G401 (cell line): ENCODE data around the gene GOLGA1. TPM values are rescaled to one million over a fixed set of nuclear protein-coding genes. Genes with fewer than 3 reads are reported as not detected.
"Not testable (repeated sequence)": the region's sequence is repeated elsewhere in the genome, so short reads cannot be mapped to it uniquely, and the experiment has no call there.

Experiments
- DNase-seq: peaks from one replicate; pipeline ENCODE4 v3.0.0-alpha.2; 2015; ENCODE audit warnings: low spot score
- in situ Hi-C: cut with HindIII; loops from 2 replicates; pipeline ENCODE4 v1.10.0; 2016; ENCODE audit warnings: low sequenced_read_pairs, mixed read lengths
- total RNA-seq: library from RNA; depleted of rRNA; stranded (reverse); fragments of >200 nt; shearing (Covaris generic); gene quantifications from 2 replicates; pipeline ENCODE4 v1.2.3, GENCODE V29; 2014; rRNA removed

The GOLGA1 gene, protein sequence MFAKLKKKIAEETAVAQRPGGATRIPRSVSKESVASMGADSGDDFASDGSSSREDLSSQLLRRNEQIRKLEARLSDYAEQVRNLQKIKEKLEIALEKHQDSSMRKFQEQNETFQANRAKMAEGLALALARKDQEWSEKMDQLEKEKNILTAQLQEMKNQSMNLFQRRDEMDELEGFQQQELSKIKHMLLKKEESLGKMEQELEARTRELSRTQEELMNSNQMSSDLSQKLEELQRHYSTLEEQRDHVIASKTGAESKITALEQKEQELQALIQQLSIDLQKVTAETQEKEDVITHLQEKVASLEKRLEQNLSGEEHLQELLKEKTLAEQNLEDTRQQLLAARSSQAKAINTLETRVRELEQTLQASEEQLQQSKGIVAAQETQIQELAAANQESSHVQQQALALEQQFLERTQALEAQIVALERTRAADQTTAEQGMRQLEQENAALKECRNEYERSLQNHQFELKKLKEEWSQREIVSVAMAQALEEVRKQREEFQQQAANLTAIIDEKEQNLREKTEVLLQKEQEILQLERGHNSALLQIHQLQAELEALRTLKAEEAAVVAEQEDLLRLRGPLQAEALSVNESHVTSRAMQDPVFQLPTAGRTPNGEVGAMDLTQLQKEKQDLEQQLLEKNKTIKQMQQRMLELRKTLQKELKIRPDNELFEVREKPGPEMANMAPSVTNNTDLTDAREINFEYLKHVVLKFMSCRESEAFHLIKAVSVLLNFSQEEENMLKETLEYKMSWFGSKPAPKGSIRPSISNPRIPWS
- total RNA-seq, result 10.8 TPM in 2 replicates

DNA sequence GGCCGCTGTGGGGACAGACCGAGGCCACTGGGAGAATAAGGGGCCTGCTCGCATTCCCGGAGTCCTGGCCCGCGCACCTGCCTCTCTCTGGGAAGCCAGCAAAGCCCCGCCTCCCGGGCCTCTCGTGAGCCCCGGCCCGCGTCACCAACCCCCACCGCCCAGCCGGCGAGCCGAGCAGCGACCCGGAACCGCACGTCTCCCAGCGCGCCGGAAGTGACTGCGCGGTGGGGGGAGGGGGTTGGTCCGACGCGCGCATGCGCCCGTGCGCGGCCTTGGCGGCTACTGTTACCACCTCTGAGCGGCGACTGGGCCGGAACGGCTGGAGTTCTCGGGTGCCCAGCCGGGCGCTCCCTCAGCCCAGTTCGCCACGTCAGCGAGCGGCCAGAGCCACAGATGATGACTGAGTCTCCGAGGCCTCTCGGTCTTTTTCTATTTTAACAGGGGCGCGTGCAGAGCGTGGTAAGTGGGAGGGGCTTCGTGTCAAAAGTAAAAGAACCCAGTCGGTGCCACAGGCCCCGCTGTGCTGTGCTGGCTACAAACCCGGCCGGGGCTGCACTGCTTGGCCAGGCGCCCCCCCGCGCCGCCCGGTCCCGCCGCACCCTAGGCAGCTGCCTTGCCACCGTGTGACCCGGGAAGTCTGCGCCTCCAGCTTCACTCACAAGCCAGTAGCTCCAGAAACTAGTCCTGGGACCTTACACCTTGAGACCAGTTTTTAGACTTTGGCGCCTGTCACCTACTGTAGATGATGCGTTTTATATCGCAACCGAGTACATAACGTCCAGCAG is at the start of gene GOLGA1:
Gene GOLGA1 (minus strand): TSS at position 190 of the 785 bp plus-strand sequence. CDS start 2,372 bp downstream, outside the sequence.
- DNase-seq, result peak; percentile 89
- in situ Hi-C loops, result no loop called here

DNA sequence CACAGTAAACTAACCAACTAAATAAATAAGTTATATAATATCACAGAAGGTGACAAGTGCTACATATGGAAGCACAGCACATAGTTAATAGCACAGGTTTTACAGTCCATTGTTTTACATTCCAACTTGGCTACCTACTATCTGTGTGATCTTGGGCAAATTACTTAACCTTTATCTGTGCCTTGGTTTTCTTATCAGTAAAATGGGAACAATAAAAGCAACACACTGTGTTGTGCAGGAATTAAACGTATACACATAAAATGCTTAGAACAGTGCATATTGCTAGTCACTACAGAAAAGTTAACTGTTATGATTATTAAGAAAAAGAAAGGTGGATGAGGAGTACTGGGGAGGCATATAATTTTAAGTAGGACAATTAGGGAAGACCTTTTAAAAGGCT is 42.8 kb upstream of the GOLGA1 start:
- DNase-seq, result no peak
- in situ Hi-C loops, result no loop called here

DNA sequence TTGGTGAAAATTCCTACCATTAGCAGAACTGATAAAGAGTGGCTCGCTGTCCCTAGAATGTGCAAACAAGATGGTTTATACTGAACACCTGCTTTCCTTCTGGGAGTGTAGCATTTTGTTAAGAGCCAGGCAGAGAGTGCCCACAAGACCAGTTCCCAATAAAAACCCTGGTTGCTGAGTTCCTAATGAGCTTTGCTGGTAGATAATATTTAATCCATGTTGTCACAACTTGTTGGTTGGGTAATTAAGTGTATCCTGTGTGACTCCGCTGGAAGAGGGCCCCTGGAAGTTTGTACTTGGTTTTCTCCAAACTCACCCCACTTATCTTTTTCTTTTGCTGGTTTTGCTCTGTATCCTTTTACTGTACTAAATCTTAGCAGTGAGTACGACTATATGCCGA is 39.5 kb upstream of the GOLGA1 start:
- DNase-seq, result no peak
- in situ Hi-C loops, result no loop called here

DNA sequence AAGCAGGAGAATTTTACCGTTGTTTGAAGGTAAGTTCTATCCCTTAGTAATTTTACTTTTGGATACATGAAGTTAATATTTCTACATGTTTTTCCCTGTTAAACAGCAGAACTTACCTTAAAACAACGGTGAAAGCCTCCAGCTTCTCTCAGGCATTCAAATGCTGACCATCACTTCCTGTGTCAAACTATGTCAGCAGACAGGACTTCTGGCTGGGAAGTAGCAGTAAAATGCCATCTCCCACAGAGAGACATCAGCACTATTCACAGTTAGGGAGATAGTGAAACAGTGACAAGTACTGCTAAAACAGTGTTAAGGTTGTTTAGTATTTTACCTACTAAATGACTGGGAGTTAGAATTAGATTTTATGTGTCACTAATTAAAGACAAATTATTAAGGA is 34.2 kb upstream of the GOLGA1 start:
- no peak for DNase-seq
- in situ Hi-C loops, result no loop called here

DNA sequence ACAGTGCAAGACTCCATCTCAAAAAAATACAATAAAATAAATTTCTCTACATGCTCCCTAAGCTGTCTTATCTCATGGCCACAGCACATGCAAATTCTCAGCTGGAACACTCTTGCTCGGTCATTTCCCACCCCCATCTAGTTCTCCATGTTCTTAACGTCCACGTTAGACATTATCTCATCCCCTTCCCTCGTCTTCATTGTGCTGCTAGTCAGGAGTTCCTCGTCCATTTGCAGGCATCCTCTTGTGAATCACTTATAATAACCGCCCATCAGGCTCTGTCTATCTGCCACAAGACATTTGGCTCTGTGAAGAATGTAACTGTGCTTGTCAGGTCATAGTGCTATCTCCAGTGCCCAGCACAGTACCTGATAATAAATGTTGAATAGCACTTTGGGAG is 32.9 kb upstream of the GOLGA1 start:
- in situ Hi-C loops, result no loop called here
- no peak for DNase-seq

DNA sequence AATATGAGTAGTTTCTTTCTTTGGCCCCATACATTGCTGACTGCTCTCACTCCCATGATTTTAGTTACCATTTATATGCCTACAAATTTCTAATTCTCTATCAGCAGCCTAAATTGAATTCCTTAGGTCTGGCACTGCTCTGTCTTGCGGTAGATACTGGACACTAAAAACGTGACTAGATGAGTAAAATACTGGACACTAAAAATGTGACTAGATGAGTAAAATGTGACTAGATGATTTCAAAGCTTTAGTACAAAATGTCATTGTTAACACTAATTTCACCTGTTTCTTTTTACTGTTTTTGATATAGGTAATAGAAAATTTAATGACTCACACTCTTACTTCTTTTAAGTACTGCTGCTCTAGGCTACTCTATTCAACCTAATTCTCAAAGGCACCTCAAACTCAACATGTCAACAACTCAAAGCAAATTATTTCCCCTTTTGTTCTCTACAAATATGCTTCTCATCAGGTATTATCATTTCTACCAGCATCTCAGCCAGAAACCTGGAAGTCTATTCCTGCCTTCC is 31.4 kb upstream of the GOLGA1 start:
- in situ Hi-C loops, result no loop called here
- DNase-seq, result no peak

DNA sequence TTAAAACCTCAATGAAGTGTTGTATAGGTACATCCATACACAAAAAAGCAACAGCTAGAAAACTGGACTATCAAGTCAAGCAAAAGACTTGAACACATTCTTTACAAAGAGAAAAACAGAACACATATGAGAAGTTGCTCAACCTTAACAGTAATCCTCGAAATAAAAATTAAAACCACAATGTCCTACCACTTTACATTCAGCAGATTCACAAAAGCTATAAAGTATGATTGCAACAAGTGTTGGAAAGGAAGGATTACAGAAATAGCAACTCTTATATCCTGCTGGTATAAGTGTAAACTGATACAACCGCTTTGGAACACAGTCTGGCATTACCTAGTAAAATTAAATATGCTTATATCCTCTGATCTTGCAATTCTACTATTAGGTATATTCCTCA is 28.5 kb upstream of the GOLGA1 start:
- in situ Hi-C loops, result no loop called here

DNA sequence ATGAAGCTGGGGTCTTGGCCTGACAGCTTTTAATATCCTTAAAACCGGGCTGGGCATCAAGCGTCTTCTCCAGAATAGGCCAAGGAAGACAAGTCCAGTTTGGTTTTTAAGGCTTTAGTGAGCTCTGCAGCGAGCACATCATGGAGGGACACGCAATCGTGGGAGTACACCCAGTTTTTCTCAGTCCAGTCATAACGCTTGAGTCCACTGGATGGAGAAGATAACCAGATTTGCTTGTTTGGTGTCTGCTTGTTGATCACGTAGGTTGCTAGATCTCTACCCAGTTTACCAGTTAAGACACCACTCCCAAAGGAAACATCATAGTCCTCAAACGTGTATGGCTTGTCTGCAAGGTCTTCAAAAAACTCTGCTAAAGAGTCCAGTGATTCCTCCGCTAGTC is 27.4 kb upstream of the GOLGA1 start:
- no peak for DNase-seq
- in situ Hi-C loops, result no loop called here

More for the DNA sequence above, 28.5 kb upstream of the GOLGA1 start:
- no peak for DNase-seq

DNA sequence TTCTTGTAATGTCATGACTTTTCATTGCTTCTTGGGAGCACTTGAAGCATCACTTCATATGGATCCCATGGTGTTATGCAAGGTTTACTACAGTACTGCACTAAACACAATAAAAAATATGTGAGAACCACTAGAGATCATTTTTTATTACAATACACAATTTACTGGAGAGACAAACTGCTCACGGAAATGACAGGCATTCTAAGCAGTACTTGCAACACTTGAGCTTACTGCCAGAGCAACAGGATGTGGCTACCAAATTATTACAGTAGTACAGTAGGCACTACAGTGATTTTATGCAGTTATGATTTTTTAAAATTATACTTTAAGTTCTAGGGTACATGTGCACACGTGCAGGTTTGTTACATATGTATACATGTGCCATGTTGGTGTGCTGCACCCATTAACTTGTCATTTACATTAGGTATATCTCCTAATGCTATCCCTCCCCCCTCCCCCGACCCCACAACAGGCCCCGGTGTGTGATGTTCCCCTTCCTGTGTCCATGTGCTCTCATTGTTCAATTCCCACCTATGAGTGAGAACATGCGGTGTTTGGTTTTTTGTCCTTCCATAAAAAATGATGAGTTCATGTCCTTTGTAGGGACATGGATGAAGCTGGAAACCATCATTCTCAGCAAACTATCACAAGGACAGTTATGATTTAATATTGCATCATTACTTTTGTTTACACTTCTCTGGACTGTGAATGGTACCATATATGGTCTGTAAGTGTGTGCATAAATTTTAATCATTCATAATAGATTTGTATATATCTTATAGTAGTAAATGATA is 25.1 kb upstream of the GOLGA1 start:
- DNase-seq, in situ Hi-C loops: not testable (repeated sequence)

DNA sequence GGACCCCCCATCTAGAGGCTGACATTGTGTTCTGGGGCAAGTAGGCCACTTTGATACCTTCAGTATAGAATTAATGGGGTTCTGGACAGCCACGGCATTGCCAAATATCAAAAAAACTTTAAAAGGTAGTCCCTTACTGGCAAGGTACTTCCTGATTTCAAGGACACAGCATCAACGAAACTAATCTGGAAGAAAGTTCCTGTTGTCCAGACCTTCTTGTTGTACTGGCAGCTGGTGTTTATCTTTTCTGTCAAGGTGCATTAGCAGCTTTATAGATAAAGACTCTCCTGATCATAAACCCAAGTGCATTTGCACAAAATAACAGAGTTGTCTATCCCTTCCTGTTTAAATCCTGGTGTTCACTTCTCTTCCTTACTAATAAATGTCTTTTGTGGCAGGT is 23.7 kb upstream of the GOLGA1 start:
- in situ Hi-C loops, result no loop called here
- DNase-seq, result no peak

DNA sequence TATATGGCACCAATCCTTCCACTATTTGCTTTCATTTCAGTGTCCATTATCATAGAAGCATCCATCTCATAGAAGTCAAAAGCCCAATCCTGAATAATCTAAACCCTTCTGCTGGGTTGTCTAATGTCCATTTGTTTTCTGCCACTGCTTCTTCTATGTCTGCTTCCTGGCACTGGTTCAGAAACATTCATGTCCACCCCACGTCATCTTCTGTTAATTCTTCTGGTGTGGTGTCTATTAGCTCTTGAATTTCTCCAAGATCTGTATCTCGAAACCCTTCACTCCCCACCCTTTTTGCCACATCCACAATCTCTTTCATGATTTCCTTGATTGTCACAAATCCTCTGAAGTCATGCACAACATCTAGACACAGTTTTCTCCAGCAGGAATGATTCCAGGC is 23.2 kb upstream of the GOLGA1 start:
- in situ Hi-C loops, result no loop called here
- DNase-seq, result no peak

DNA sequence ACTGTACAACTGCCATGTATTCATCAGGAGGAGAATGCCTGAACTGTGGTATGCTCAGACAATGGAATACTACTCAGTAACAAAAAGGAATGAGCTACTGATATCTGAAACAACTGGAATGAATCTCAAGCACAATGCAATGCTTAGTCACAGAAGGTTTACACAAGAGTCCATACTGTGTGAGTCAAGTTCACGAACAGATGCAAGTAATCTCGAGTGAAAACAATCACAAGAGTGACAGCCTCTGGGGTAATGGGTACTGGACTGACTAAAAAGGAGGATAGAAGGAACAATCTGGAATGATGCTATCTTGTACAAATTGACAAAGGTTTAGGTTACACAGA is 19.5 kb upstream of the GOLGA1 start:
- in situ Hi-C loops, result no loop called here
- DNase-seq, result no peak

DNA sequence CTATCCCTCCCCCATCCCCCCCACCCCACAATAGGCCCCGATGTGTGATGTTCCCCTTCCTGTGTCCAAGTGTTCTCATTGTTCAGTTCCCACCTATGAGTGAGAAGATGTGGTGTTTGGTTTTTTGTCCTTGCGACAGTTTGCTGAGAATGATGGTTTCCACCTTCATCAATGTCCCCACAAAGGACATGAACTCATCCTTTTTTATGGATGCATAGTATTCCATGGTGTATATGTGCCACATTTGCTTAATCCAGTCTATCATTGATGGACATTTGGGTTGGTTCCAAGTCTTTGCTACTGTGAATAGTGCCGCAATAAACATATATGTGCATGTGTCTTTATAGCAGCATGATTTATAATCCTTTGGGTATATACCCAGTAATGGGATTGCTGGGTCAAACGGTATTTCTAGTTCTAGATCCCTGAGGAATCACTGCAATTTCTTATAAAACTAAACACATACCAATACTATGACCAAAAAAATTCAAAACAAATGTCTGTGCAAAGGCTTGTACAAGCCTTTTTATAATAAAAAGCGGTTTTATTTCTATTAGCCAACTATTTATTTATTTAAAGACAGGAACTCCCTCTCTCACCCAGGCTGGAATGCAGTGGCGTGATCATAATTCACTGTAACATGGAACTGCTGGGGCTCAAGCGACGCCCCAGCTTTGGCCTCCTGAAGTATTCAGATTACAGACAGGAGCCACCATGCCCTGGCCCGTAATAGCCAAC is 19.0 kb upstream of the GOLGA1 start:
- DNase-seq, in situ Hi-C loops: not testable (repeated sequence)

DNA sequence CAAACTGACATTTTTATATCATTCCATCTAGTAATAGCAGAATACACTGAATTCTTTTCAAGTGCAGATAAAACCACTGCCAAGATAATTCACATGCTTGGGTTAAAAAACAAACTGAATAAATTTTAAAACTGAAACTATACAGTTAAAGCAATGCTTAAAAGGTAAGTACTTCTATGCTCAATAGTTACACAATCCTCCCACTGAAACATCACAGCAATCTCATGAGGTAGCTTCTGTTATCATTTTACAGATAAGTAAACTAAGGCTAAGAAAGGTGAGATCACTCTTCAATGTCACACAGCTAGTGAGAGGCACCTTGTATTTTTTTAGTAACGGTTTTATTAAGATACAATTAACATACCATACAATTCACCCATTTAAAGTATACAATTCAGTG is 13.4 kb upstream of the GOLGA1 start:
- DNase-seq, result no peak
- in situ Hi-C loops, result no loop called here

DNA sequence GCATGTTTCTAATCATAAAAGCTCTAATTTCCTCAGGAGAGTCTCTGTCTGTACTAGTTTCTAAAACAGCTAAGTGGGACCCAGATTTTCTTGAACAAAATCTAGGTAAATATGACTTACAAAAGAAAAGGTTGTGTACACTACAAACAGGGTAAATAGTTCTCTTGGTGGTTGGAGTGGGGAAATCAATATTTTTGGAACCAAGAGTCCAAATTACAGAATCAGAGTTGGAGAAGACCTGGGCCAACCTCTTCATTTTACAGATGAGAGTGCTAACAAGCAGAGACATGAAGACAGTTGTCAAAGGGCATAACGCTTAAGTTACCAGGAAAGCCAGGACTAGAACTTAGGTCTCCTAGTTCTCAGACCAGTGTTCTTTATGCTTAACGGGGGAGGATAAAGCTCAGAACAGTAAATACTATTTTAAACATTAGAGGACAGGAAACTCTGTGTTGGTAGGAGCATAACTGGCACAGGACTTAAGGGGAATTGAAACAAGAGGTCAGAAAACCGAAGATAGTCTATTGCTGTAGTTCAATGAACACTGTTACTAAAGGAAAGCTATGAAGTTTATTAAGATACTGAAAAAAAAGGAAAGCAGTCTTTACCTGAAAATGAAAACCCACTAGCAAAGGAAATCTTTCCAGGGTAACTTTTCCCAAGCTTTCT is 9.3 kb upstream of the GOLGA1 start:
- in situ Hi-C loops, result no loop called here
- no peak for DNase-seq

DNA sequence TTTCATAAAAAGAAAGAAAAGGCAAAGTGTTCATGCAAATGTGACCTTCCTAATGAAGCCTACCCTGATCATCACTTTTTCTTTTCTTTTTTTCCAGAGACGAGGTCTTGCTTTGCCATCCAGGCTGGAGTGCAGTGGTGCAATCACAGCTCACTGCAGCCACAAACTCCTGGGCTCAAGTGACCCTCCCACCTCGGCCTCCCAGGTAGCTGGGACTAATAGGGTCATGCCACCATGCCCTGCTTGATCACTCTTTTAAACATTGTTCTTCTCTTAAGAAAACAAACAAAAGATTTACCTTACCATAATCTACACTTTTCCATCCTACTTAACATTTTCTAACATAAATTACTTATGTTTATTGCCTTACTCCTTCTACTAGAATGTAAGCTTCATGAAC is 8.5 kb upstream of the GOLGA1 start:
- no peak for DNase-seq
- in situ Hi-C loops, result no loop called here

DNA sequence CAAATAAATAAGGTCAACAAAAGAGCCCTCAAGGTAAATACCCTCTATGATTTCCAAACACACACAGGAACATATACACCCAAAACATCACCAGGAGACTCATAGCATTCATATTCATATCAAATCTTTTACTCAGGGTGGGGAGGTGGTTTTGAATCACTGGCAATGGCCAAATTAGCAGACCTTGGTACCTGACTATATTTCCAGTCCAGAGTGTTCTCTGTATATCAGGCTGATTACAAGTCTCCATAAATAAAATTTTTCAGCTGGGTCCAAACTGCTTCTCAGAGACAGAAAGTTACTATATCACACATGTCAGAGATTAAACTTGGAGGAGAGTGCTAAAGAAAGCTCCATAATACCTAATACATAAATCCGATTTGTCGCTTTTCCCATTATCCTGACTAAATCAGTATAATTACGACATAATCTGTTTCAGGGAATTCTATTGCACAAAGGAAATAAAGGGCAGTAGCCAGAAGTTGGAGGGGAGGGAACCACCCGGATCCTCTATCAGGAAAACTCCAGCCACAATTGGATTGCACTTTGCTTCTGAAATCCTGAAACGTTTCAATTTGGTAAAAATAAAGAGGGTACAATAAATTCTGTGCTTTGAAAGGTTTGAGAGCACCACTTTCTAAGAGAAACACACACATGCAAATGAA is 7.0 kb upstream of the GOLGA1 start:
- DNase-seq, result no peak
- in situ Hi-C loops, result no loop called here
